G401.6 (cell line): ENCODE measurements around the gene FAM186B.

Experiments
- FAIRE-seq: peaks from 2 replicates; lab custom pipeline; 2012; peaks lifted over from hg19 to GRCh38; lab: Jason Lieb, UNC

FAM186B gene

DNA sequence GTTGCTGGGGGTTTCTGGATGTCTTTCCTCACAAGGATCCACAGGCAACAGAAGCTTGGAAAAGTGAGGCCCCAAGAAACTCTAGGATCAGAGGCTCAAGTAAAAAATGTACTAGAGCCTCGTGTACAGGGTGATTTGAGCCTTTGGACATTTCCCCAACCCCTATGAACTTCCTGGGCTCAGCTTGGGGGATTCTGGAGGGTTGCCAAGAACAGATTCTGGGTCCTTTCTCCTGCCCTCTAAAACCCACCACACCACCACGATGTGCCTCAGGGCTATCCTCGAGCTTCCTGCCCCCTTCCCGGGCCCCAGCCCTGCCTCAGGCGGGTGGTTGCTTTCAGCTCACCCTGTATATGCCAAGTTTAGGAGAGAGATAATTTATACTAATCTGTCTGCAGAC is 583 bp downstream of the FAM186B start:
- no peak for FAIRE-seq

GRCh38 chr12:49603721-49604120 is 1.7 kb downstream of the FAM186B start:
- FAIRE-seq, result no peak

DNA sequence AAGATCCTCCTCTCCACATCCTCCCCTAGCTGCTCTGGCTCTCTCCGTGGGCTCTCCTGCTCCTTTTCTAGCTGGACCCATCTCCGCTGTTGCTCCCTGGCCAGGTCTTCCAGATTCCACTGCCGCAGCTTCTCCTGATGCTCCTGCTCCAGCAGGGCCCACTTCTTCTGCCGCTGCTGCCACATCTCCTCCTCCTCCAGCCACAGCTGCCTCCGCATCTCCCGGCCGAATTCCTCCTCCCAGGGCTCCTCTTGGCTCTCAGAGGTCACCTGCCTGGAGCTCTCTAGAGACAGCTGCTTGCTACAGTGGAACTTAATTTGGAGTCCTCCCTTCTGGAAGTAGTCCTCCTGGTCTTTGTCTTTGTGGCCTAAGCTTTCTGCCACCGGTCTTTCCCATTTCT is 5.5 kb downstream of the FAM186B start:
- FAIRE-seq, result no peak

DNA sequence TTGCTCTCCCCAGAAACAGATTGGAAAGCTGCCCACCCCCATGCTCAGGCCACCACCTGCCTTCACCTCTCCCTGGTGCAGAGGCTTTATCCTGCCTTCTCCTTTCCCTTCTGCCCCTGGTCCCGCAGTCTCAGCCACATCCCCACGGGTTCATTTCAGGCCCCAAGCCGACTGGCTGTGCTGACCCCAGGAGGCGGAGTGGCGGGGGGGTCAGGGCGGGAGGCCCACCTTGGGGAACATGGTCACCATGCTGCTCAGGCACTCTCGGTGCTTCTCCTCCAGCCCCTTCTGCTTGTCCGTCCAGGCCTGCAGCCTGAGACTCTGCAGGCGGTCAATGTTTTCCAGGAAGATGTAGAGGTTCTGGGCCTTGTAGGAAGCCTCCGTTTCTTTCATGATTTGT is 6.9 kb downstream of the FAM186B start:
- FAIRE-seq, result no peak

- no peak for FAIRE-seq
Measured at GRCh38 chr12:49588721-49589516, 16.5 kb downstream of the FAM186B start.

GRCh38 chr12:49588281-49588680 is 17.2 kb downstream of the FAM186B start:
- FAIRE-seq, result no peak

DNA sequence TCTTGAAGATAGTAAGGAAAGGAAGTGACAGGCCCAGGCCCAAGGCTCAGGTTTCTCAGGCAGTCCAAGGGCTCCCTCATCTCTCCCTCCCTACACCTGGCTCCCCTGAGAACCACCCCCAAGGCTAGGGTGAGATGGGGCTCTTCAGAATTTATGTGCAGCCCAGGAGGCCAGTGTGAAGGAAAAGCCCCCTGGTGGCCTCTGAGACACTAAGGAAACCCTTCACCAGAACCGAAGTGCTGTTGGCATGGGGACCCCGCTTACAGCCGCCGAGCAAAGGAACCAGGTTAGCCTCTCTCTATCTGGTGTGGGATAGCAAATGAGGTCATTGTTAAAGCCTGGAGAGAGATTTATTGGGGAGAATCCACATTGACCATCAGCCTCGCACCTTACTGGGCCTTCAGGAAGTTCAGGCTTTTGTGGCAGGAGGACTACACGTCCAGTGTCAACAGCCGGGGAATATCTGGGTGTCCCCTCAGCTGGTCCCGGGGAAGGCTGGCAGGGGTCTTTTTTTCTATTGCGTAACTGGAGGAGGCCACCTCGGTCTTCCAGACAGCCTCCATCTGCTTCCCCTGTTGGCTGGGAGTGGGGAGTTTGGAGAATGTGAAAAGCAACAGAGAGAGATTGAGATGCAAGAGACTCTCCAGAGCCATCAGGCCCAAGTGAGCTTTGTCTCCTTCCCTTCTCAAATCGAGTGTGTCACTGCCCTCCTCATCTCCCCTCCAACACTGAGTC is 18.1 kb downstream of the FAM186B start:
- FAIRE-seq, result no peak

DNA sequence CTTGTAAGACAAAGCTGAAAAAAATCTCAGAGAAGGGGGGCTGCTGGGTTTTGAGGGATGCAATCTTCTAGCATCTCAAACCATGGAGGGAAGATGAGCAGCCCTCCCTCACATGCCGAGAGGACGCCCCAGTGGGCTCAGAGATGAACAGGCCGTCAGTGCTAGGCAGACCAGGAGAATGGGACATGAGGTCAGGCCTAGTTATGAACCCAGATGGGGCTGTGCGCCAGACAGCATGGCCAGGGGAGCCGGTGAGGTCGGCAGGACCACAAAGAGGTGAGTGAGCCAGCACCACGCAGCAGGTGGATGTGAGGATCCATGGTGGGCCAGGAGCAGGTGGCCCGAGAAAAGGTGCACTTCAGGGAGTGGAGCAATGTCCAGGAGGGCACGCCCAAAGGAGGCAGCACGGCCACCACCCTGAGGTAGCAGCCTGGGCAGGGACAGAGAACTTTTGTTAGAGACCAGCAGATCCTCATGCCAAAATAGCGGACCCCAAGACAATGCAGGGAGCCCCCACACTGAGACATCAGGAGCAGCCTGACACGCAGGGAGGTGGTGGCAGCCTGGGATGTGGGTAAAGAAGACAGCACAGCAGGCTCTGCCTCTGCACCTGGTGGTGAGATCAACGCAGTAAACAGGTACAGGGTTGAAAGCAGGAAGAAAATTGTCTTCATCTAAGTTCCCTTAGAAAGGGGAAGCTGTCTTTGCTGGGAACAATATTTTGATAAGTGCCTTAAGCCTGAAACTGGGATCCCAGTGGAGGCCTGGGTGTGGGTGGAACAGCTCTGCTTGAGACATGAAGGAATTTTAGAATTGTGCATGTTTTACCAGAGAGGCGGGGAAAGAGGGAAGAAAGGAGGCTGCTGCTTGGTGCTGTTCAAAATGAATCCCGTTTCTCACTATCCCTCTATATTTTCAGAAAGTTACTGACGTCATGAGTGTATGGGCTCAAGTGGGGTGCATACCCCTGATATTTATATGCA is 19.7 kb downstream of the FAM186B start:
- no peak for FAIRE-seq

DNA sequence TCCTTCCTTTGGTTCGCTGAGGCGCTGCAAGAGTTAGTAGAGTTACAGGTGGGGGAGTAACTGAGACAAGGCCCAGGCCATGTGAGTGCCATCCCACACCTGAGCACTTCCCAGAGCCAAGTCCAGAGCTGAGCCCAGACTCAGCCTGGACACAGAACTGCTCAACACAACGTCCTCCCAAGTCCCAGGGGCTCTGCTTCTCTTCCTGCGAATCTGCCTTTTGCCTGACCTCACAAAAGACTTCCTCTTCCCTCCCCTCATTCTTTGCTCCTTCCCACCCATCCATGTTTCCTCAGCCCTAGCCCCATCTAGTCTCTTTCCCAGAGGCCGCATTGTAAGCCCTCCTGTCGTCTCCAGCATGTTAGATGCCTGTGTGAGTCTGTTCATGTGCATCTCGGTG is 20.8 kb downstream of the FAM186B start:
- FAIRE-seq, result no peak

GRCh38 chr12:49583366-49584094 is 21.9 kb downstream of the FAM186B start:
- no peak for FAIRE-seq

- no peak for FAIRE-seq
Measured at GRCh38 chr12:49582850-49583249, 22.6 kb downstream of the FAM186B start.

- no peak for FAIRE-seq
Measured at GRCh38 chr12:49582201-49582600, 23.2 kb downstream of the FAM186B start.

- FAIRE-seq, result peak; percentile 47
Measured at GRCh38 chr12:49580572-49581535, 24.6 kb downstream of the FAM186B start.

GRCh38 chr12:49578471-49579112 is 26.8 kb downstream of the FAM186B start:
- no peak for FAIRE-seq

DNA sequence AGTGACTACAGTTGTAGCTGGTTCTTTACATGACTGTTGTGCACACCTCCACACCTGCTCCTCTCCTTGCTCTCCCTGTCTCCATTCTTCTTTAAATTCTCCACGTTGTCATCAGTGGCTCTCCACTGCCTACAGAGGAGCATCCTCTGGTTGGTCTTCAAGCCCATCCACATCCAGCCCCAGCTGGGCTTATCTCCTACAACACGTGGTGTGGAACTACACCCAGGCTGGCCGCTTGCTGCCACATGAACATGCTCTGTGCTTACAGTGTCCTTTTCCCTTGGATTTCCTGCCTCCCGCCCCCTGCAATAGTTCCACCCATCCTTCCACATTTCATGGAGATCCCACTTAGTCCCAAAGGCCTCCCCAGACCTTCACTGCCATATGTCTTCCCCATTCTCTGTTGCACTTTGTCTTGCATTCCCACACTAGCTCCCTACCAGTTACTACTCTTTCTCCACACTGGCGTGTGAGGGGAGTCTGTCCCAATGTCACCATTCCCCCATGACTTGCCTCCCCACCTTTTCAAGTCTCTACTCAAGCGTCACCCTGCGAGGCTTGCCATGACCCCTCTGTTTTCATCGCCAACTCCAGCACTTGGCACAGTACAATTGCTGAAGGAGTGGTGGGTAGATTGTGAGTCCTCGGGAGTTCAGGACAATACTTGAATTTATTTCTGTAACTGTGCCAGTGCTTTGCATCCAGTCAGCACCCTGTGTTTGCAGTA is 27.7 kb downstream of the FAM186B start:
- FAIRE-seq, result no peak

GRCh38 chr12:49568442-49569162 is 36.8 kb downstream of the FAM186B start:
- no peak for FAIRE-seq

DNA sequence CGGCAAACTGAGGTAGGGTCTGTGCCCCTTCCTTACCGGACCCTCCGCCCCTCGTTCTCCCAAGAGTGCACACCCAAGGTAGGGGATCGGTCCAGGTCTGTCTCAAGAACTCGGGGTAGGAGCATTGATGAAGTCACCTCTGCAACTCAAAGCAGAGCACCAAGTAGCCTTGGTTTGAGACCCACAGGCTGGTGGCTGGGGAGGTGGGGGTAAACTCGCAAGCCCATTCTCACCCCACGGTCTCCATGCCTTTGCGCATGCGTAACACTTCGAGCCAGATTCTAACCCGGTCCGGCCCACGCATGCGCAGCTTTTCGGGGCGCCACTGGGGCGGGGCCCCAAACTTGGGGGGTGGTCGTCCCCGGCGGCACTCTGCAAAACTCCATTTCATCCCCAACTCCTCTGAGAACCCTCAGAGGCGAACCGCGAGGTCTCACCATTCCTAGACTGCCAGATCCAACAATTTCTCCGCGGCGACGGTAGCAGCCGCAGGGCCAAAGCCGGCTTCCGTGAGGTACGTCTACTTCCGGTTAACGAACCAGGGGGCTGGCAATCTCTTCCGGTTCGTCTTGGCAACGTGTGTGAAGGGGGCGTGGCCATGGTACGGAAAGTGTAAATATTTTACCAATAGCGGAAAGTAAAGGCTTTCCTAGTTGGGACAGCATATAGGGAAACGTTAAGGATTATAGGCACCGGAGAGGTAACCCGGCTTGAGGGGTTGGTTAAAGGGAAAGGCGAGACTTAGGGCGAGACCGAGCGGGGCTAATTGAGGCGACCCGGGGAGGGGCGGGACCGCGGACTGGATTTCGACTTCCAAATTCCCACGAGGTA is 37.6 kb downstream of the FAM186B start, which contains the start of gene MCRS1:
TSS of gene MCRS1 (minus strand) at position 532 of the 831 bp plus-strand sequence. CDS start 1,411 bp downstream, outside the sequence.
- peak; percentile 88 for FAIRE-seq

DNA sequence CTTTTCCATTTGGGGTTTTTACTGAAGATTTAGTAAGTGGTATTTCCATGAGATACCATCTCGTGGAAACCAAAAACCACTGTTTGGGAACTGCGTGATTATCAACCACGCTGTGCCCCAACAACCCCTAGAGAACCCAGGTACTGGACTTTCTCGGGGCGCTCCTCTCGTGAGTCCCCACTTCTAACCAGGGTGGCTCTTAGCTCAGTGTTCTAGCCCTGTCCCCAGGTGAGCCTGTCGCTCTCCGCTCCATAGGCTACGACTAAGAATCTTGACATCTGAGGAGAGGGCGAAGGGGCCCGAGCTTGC is 38.2 kb downstream of the FAM186B start:
- no peak for FAIRE-seq
